HEK293 (cell line): ENCODE results near the gene SNCB.

Experiments
- CTCF ChIA-PET: fragments of 350-600 bp; formaldehyde crosslinking; extraction: SDS; loops from one replicate; lab custom pipeline; 2021; ENCODE audit warnings: antibody characterized with exemption; lab: Yijun Ruan, JAX
- POLR2A ChIA-PET: fragments of 300-600 bp; formaldehyde crosslinking; extraction: SDS; loops from one replicate; lab custom pipeline; 2020; ENCODE audit warnings: antibody characterized with exemption, inconsistent platforms; lab: Yijun Ruan, JAX
- H3K27ac ChIP-seq: fragments of 200-500 bp; sonication (Bioruptor generic); 2 replicates; pipeline ENCODE4 v1.5.1; 2014; ENCODE audit warnings: low read depth, low read length, control low read depth, inconsistent platforms; ENCODE audit errors: extremely low read depth
- H3K36me3 ChIP-seq, 2 experiments: fragments of 200-500 bp in 1 of 2; sonication (Bioruptor generic) in 1 of 2; 1 replicate in 1 of 2; 2 replicates in 1 of 2; pipeline ENCODE4 v1.5.1; 2014 to 2017; ENCODE audit warnings: inconsistent platforms in 2 of 2, low read length in 2 of 2; ENCODE audit not compliant: control insufficient read depth in 2 of 2, insufficient read depth in 1 of 2
- H3K4me1 ChIP-seq: fragments of 200-500 bp; sonication (Bioruptor generic); 2 replicates; pipeline ENCODE4 v1.5.1; 2014; ENCODE audit warnings: mild to moderate bottlenecking, low read length, inconsistent platforms; ENCODE audit not compliant: control insufficient read depth, insufficient read depth
- H3K4me3 ChIP-seq: 2 replicates; pipeline ENCODE4 v1.5.1; 2011; ENCODE audit warnings: low read depth, mild to moderate bottlenecking, control low read depth, low read length, moderate library complexity
- H3K9me3 ChIP-seq: fragments of 200-500 bp; sonication (Bioruptor generic); 2 replicates; pipeline ENCODE4 v1.5.1; 2014; ENCODE audit warnings: low read depth, low read length, inconsistent platforms; ENCODE audit not compliant: control insufficient read depth, insufficient read depth
- GLIS1 ChIP-seq: fragments of 450-650 bp; formaldehyde crosslinking; IDR thresholded peaks from 2 replicates; pipeline ENCODE4 v1.5.1; 2016; ENCODE audit warnings: missing biosample characterization, missing genetic modification characterization
- HOXD13 ChIP-seq: sonication (generic); formaldehyde crosslinking; IDR thresholded peaks from 2 replicates; pipeline ENCODE4 v1.8.0; 2022; ENCODE audit warnings: missing genetic modification reagents, borderline replicate concordance
- ZFHX2 ChIP-seq: fragments of 450-650 bp; formaldehyde crosslinking; conservative IDR thresholded peaks from 2 replicates; pipeline ENCODE4 v1.5.1; 2016; ENCODE audit warnings: missing biosample characterization, missing genetic modification characterization
- ZNF184 ChIP-seq: fragments of 450-650 bp; IDR thresholded peaks from 2 replicates; pipeline ENCODE4 v1.5.1; 2018; ENCODE audit warnings: missing biosample characterization, mild to moderate bottlenecking, missing genetic modification characterization
- ZNF2 ChIP-seq: fragments of 450-650 bp; formaldehyde crosslinking; IDR thresholded peaks from 2 replicates; pipeline ENCODE4 v1.5.1; 2016; ENCODE audit warnings: missing biosample characterization, missing genetic modification characterization
- ZNF239 ChIP-seq: fragments of 450-650 bp; formaldehyde crosslinking; IDR thresholded peaks from 2 replicates; pipeline ENCODE4 v1.5.1; 2016; ENCODE audit warnings: missing biosample characterization, missing genetic modification characterization
- ZNF366 ChIP-seq: fragments of 450-650 bp; formaldehyde crosslinking; conservative IDR thresholded peaks from 2 replicates; pipeline ENCODE4 v1.5.1; 2016; ENCODE audit warnings: missing biosample characterization, missing genetic modification characterization
- ZNF585B ChIP-seq: fragments of 450-650 bp; formaldehyde crosslinking; IDR thresholded peaks from 2 replicates; pipeline ENCODE4 v1.5.1; 2016; ENCODE audit warnings: missing biosample characterization, missing genetic modification characterization
- ZNF623 ChIP-seq: fragments of 450-650 bp; formaldehyde crosslinking; IDR thresholded peaks from 2 replicates; pipeline ENCODE4 v1.5.1; 2016; ENCODE audit warnings: missing biosample characterization, missing genetic modification characterization
- ZNF791 ChIP-seq: fragments of 450-650 bp; formaldehyde crosslinking; IDR thresholded peaks from 2 replicates; pipeline ENCODE4 v1.5.1; 2016; ENCODE audit warnings: missing biosample characterization, missing genetic modification characterization
- ZNF837 ChIP-seq: fragments of 450-650 bp; formaldehyde crosslinking; IDR thresholded peaks from 2 replicates; pipeline ENCODE4 v1.5.1; 2016; ENCODE audit warnings: missing biosample characterization, missing genetic modification characterization
- ZNF843 ChIP-seq: fragments of 450-650 bp; formaldehyde crosslinking; IDR thresholded peaks from 2 replicates; pipeline ENCODE4 v1.5.1; 2016; ENCODE audit warnings: missing biosample characterization, missing genetic modification characterization
- ZSCAN16 ChIP-seq: fragments of 450-650 bp; formaldehyde crosslinking; IDR thresholded peaks from 2 replicates; pipeline ENCODE4 v1.5.1; 2016; ENCODE audit warnings: missing biosample characterization, missing genetic modification characterization
- TF ChIP-seq, protein P1 (sequence below): fragments of 450-650 bp; formaldehyde crosslinking; IDR thresholded peaks from 2 replicates; pipeline ENCODE4 v1.5.1; 2017; ENCODE audit warnings: missing biosample characterization, missing genetic modification characterization
- TF ChIP-seq, protein P2 (sequence below): fragments of 450-650 bp; formaldehyde crosslinking; IDR thresholded peaks from 2 replicates; pipeline ENCODE4 v1.5.1; 2017; ENCODE audit warnings: missing biosample characterization, missing genetic modification characterization
- TF ChIP-seq, protein P3 (sequence below): fragments of 450-650 bp; formaldehyde crosslinking; IDR thresholded peaks from 2 replicates; pipeline ENCODE4 v1.5.1; 2016; ENCODE audit warnings: missing biosample characterization, missing genetic modification characterization

SNCB gene

DNA sequence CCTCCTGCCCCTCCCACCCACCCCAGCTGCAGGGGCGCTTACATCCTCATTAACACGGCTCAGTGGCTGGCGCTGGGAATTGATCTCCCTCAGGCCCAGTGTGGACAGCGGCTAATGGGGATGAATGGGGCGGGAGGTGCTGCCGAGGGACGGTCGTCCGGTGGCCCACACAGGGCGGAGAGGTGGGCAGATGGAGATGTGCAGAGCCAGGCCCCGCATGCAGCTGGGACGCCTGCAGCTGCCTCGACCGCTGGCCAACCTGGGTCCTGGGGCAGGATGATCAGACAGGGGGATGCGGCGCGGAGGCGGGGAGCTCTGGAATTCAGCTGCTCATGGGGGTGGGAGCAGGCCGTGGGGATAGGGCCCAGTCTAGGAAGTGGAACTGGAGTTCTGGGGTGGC, 34.6 kb upstream of the SNCB start (continued):
- TF ChIP-seq, protein P1, sequence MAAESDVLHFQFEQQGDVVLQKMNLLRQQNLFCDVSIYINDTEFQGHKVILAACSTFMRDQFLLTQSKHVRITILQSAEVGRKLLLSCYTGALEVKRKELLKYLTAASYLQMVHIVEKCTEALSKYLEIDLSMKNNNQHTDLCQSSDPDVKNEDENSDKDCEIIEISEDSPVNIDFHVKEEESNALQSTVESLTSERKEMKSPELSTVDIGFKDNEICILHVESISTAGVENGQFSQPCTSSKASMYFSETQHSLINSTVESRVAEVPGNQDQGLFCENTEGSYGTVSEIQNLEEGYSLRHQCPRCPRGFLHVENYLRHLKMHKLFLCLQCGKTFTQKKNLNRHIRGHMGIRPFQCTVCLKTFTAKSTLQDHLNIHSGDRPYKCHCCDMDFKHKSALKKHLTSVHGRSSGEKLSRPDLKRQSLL (tag by site-specific recombination): no peak
- TF ChIP-seq ZNF623: no peak
- TF ChIP-seq ZNF791 (tag by site-specific recombination): no peak
- TF ChIP-seq ZSCAN16 (tag by site-specific recombination): no peak
- TF ChIP-seq, protein P2, sequence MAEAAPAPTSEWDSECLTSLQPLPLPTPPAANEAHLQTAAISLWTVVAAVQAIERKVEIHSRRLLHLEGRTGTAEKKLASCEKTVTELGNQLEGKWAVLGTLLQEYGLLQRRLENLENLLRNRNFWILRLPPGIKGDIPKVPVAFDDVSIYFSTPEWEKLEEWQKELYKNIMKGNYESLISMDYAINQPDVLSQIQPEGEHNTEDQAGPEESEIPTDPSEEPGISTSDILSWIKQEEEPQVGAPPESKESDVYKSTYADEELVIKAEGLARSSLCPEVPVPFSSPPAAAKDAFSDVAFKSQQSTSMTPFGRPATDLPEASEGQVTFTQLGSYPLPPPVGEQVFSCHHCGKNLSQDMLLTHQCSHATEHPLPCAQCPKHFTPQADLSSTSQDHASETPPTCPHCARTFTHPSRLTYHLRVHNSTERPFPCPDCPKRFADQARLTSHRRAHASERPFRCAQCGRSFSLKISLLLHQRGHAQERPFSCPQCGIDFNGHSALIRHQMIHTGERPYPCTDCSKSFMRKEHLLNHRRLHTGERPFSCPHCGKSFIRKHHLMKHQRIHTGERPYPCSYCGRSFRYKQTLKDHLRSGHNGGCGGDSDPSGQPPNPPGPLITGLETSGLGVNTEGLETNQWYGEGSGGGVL (tag by site-specific recombination): no peak
- no peak for TF ChIP-seq ZNF585B (tag by site-specific recombination)
- TF ChIP-seq ZFHX2 (tag by site-specific recombination): no peak
- no peak for TF ChIP-seq ZNF2 (tag by site-specific recombination)

DNA sequence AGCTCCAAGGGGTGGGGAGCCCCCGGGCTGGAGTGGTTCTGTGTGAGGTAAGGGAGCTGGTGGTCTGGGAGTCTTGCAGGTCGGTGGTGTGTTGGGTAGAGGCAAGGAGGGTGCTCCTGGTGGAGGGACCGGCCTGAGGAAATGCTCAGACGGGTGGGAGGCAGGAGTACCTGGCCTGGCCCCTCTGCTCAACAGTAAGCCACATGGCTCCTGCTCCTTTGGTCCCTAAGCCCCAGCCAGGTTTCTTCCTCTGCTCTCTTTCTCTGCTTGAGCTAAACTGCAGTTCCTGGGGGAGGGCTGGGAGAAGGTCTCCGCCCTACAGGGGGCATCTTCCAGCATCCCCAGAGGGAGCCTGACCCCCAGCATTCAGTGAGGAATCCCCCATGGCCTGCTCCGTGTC, 34.1 kb upstream of the SNCB start:
- ChIA-PET CTCF (interaction anchor here (0.5 to 0.8 kb wide), 2 partner anchors 86 to 295 kb away, joined by 3 to 4 read pairs; no protein-coding TSS in a partner anchor), POLR2A (no interaction called here)
- TF ChIP-seq HOXD13 (CRISPR knock-in tag): no peak
- TF ChIP-seq ZNF837 (tag by site-specific recombination): no peak
- peak; percentile 67 for TF ChIP-seq GLIS1 (tag by site-specific recombination)
- no peak for TF ChIP-seq ZNF239 (tag by site-specific recombination)
- Histone ChIP-seq H3K27ac (no peak overlapping the region), H3K9me3 (no peaks in the 10 kb centered on the region), H3K36me3 (no peaks in the 10 kb centered on the region), H3K4me3 (no peak overlapping the region), H3K4me1 (no peaks in the 10 kb centered on the region)

DNA sequence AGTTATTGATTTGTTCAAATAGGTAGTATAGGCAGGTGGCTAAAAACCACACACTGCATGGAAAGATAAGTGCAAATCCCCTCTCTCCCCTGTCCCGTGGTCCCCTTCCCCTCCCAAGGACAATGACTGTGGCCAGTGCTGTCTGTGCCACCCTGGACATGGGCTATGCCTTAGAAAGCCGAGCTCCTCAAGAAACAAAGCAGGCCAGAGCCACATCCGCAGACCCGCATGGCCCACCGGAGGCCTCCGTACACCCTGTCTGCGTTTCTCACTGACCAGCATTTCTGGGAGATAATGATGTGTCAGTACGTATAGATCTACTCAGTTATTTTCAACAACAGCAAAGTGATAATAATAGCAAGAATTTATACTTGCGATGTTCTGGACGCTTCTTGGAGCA, 33.2 kb upstream of the SNCB start:
- POLR2A ChIA-PET: no interaction called here
- no peaks in the 10 kb centered on the region for H3K4me1 ChIP-seq

More for the DNA sequence above, 33.2 kb upstream of the SNCB start:
- Histone ChIP-seq H3K36me3 (no peaks in the 10 kb centered on the region), H3K9me3 (no peaks in the 10 kb centered on the region), H3K27ac (no peak overlapping the region), H3K4me3 (no peak overlapping the region)
- TF ChIP-seq ZNF366 (tag by site-specific recombination): no peak
- no peak for TF ChIP-seq ZNF843
- TF ChIP-seq, protein P3, sequence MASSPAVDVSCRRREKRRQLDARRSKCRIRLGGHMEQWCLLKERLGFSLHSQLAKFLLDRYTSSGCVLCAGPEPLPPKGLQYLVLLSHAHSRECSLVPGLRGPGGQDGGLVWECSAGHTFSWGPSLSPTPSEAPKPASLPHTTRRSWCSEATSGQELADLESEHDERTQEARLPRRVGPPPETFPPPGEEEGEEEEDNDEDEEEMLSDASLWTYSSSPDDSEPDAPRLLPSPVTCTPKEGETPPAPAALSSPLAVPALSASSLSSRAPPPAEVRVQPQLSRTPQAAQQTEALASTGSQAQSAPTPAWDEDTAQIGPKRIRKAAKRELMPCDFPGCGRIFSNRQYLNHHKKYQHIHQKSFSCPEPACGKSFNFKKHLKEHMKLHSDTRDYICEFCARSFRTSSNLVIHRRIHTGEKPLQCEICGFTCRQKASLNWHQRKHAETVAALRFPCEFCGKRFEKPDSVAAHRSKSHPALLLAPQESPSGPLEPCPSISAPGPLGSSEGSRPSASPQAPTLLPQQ (tag by site-specific recombination): no peak
- TF ChIP-seq ZNF184 (tag by site-specific recombination): no peak
- CTCF ChIA-PET: interaction anchor here (0.8 to 1.0 kb wide), 2 partner anchors 194 to 295 kb away, joined by 3 read pairs; no protein-coding TSS in a partner anchor
